ENCODE results near the gene ANO2.

Gene ANO2

GRCh38 chr12:5785601-5786000 lies 159.5 kb downstream of the ANO2 start:
- H3K4me3 ChIP-seq (ENCODE audit: insufficient read depth, low read depth, low read length) = no peak overlapping the region
- H3K36me3 ChIP-seq (ENCODE audit: control insufficient read depth, insufficient read depth, low read length) = no peaks in the 10 kb centered on the region
- H3K4me1 ChIP-seq (ENCODE audit: control insufficient read depth, insufficient read depth, low read length) = peaks cover 5% of the 10 kb centered on the region
- WGBS, 2 experiments = 91 to 93% methylated on average over 4 to 5 of the region's 5 CpGs
- no peaks in the 10 kb centered on the region for H3K9me3 ChIP-seq (ENCODE audit: control insufficient read depth, low read length)
- no peak overlapping the region for H3K27ac ChIP-seq (ENCODE audit: insufficient read depth, low read depth, low read length, poor library complexity, severe bottlenecking)
- no peaks in the 10 kb centered on the region for H3K27me3 ChIP-seq (ENCODE audit: control insufficient read depth, insufficient read depth, low read length, poor library complexity, severe bottlenecking)

GRCh38 chr12:5784462-5785130 lies 160.5 kb downstream of the ANO2 start:
- Histone ChIP-seq H3K36me3 (ENCODE audit: control insufficient read depth, insufficient read depth, low read length) (no peaks in the 10 kb centered on the region), H3K4me3 (ENCODE audit: insufficient read depth, low read depth, low read length) (no peak overlapping the region), H3K4me1 (ENCODE audit: control insufficient read depth, insufficient read depth, low read length) (peaks cover 4% of the 10 kb centered on the region), H3K27ac (ENCODE audit: insufficient read depth, low read depth, low read length, poor library complexity, severe bottlenecking) (no peak overlapping the region), H3K9me3 (ENCODE audit: control insufficient read depth, low read length) (no peaks in the 10 kb centered on the region), H3K27me3 (ENCODE audit: control insufficient read depth, insufficient read depth, low read length, poor library complexity, severe bottlenecking) (no peaks in the 10 kb centered on the region)
- 76 to 81% methylated on average over 3 of the region's 3 CpGs for WGBS, 2 experiments

GRCh38 chr12:5783289-5783920 lies 161.7 kb downstream of the ANO2 start:
- Histone ChIP-seq H3K4me1 (ENCODE audit: control insufficient read depth, insufficient read depth, low read length) (no peaks in the 10 kb centered on the region), H3K27ac (ENCODE audit: insufficient read depth, low read depth, low read length, poor library complexity, severe bottlenecking) (no peak overlapping the region), H3K4me3 (ENCODE audit: insufficient read depth, low read depth, low read length) (no peak overlapping the region), H3K36me3 (ENCODE audit: control insufficient read depth, insufficient read depth, low read length) (no peaks in the 10 kb centered on the region), H3K9me3 (ENCODE audit: control insufficient read depth, low read length) (no peaks in the 10 kb centered on the region), H3K27me3 (ENCODE audit: control insufficient read depth, insufficient read depth, low read length, poor library complexity, severe bottlenecking) (no peaks in the 10 kb centered on the region)
- 91 to 95% methylated on average over 4 of the region's 4 CpGs for WGBS, 2 experiments

- 88 to 92% methylated on average over 6 to 8 of the region's 8 CpGs for WGBS, 2 experiments
- Histone ChIP-seq H3K36me3 (ENCODE audit: control insufficient read depth, insufficient read depth, low read length) (no peaks in the 10 kb centered on the region), H3K4me3 (ENCODE audit: insufficient read depth, low read depth, low read length) (no peak overlapping the region), H3K27ac (ENCODE audit: insufficient read depth, low read depth, low read length, poor library complexity, severe bottlenecking) (no peak overlapping the region), H3K27me3 (ENCODE audit: control insufficient read depth, insufficient read depth, low read length, poor library complexity, severe bottlenecking) (no peaks in the 10 kb centered on the region), H3K9me3 (ENCODE audit: control insufficient read depth, low read length) (no peaks in the 10 kb centered on the region), H3K4me1 (ENCODE audit: control insufficient read depth, insufficient read depth, low read length) (no peaks in the 10 kb centered on the region)
Observed at GRCh38 chr12:5780536-5780935, 164.5 kb downstream of the ANO2 start.

GRCh38 chr12:5779401-5779800 lies 165.7 kb downstream of the ANO2 start:
- 97% methylated on average over 5 of the region's 5 CpGs for WGBS, 2 experiments
- no peak overlapping the region for H3K27ac ChIP-seq (ENCODE audit: insufficient read depth, low read depth, low read length, poor library complexity, severe bottlenecking)

GRCh38 chr12:5778821-5779220 lies 166.2 kb downstream of the ANO2 start:
- no peak overlapping the region for H3K27ac ChIP-seq (ENCODE audit: insufficient read depth, low read depth, low read length, poor library complexity, severe bottlenecking)
- H3K4me1 ChIP-seq (ENCODE audit: control insufficient read depth, insufficient read depth, low read length) = no peaks in the 10 kb centered on the region
- H3K36me3 ChIP-seq (ENCODE audit: control insufficient read depth, insufficient read depth, low read length) = no peaks in the 10 kb centered on the region
- H3K27me3 ChIP-seq (ENCODE audit: control insufficient read depth, insufficient read depth, low read length, poor library complexity, severe bottlenecking) = no peaks in the 10 kb centered on the region
- H3K4me3 ChIP-seq (ENCODE audit: insufficient read depth, low read depth, low read length) = no peak overlapping the region
- no peaks in the 10 kb centered on the region for H3K9me3 ChIP-seq (ENCODE audit: control insufficient read depth, low read length)

More at GRCh38 chr12:5779401-5779800, 165.7 kb downstream of the ANO2 start:
- Histone ChIP-seq H3K4me1 (ENCODE audit: control insufficient read depth, insufficient read depth, low read length) (no peaks in the 10 kb centered on the region), H3K27me3 (ENCODE audit: control insufficient read depth, insufficient read depth, low read length, poor library complexity, severe bottlenecking) (no peaks in the 10 kb centered on the region), H3K4me3 (ENCODE audit: insufficient read depth, low read depth, low read length) (no peak overlapping the region), H3K36me3 (ENCODE audit: control insufficient read depth, insufficient read depth, low read length) (no peaks in the 10 kb centered on the region), H3K9me3 (ENCODE audit: control insufficient read depth, low read length) (no peaks in the 10 kb centered on the region)

GRCh38 chr12:5777451-5777850 lies 167.6 kb downstream of the ANO2 start:
- Histone ChIP-seq H3K9me3 (ENCODE audit: control insufficient read depth, low read length) (no peaks in the 10 kb centered on the region), H3K27ac (ENCODE audit: insufficient read depth, low read depth, low read length, poor library complexity, severe bottlenecking) (no peak overlapping the region), H3K36me3 (ENCODE audit: control insufficient read depth, insufficient read depth, low read length) (no peaks in the 10 kb centered on the region), H3K4me1 (ENCODE audit: control insufficient read depth, insufficient read depth, low read length) (no peaks in the 10 kb centered on the region), H3K27me3 (ENCODE audit: control insufficient read depth, insufficient read depth, low read length, poor library complexity, severe bottlenecking) (no peaks in the 10 kb centered on the region), H3K4me3 (ENCODE audit: insufficient read depth, low read depth, low read length) (no peak overlapping the region)
- 94% methylated on average over 3 of the region's 3 CpGs for WGBS, 2 experiments

- 90 to 96% methylated on average over 4 of the region's 4 CpGs for WGBS, 2 experiments
- no peaks in the 10 kb centered on the region for H3K36me3 ChIP-seq (ENCODE audit: control insufficient read depth, insufficient read depth, low read length)
Observed at GRCh38 chr12:5776091-5776490, 169.0 kb downstream of the ANO2 start.

GRCh38 chr12:5773550-5773949 lies 171.5 kb downstream of the ANO2 start:
- H3K9me3 ChIP-seq (ENCODE audit: control insufficient read depth, low read length) = no peaks in the 10 kb centered on the region
- no peaks in the 10 kb centered on the region for H3K27me3 ChIP-seq (ENCODE audit: control insufficient read depth, insufficient read depth, low read length, poor library complexity, severe bottlenecking)
- H3K27ac ChIP-seq (ENCODE audit: insufficient read depth, low read depth, low read length, poor library complexity, severe bottlenecking) = no peak overlapping the region
- no peaks in the 10 kb centered on the region for H3K36me3 ChIP-seq (ENCODE audit: control insufficient read depth, insufficient read depth, low read length)
- no peaks in the 10 kb centered on the region for H3K4me1 ChIP-seq (ENCODE audit: control insufficient read depth, insufficient read depth, low read length)
- H3K4me3 ChIP-seq (ENCODE audit: insufficient read depth, low read depth, low read length) = no peak overlapping the region
- WGBS, 2 experiments = 92% methylated on average over 2 to 3 of the region's 3 CpGs

More at GRCh38 chr12:5776091-5776490, 169.0 kb downstream of the ANO2 start:
- Histone ChIP-seq H3K4me3 (ENCODE audit: insufficient read depth, low read depth, low read length) (no peak overlapping the region), H3K4me1 (ENCODE audit: control insufficient read depth, insufficient read depth, low read length) (no peaks in the 10 kb centered on the region), H3K9me3 (ENCODE audit: control insufficient read depth, low read length) (no peaks in the 10 kb centered on the region), H3K27me3 (ENCODE audit: control insufficient read depth, insufficient read depth, low read length, poor library complexity, severe bottlenecking) (no peaks in the 10 kb centered on the region), H3K27ac (ENCODE audit: insufficient read depth, low read depth, low read length, poor library complexity, severe bottlenecking) (no peak overlapping the region)

- 100% methylated on average over 1 of the region's 1 CpG for WGBS, 2 experiments
- H3K27ac ChIP-seq (ENCODE audit: insufficient read depth, low read depth, low read length, poor library complexity, severe bottlenecking) = no peak overlapping the region
- H3K4me1 ChIP-seq (ENCODE audit: control insufficient read depth, insufficient read depth, low read length) = no peaks in the 10 kb centered on the region
- H3K27me3 ChIP-seq (ENCODE audit: control insufficient read depth, insufficient read depth, low read length, poor library complexity, severe bottlenecking) = no peaks in the 10 kb centered on the region
- no peaks in the 10 kb centered on the region for H3K36me3 ChIP-seq (ENCODE audit: control insufficient read depth, insufficient read depth, low read length)
- no peak overlapping the region for H3K4me3 ChIP-seq (ENCODE audit: insufficient read depth, low read depth, low read length)
- H3K9me3 ChIP-seq (ENCODE audit: control insufficient read depth, low read length) = no peaks in the 10 kb centered on the region
Observed at GRCh38 chr12:5771756-5772155, 173.3 kb downstream of the ANO2 start.
